ENCODE data around the gene ACACA.

DNA sequence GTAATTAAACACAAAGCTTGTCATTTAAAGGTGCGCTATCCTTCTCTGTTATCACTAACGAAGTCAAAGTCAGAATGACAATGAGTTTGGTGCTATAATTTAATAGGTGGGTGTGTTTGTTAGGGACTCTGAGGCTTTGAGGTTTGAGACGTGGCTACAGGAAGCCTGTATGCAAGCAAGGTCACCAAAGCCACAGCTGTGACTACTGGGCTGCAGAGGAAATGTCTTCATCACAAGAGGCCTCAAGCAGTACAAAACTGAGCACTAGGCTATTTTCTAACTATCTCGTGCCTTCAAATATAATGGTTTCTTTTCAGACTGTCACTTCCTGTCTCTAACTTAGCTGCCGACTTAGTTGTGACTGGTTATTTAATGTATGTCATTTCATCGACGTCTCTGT is 316.7 kb downstream of the ACACA start:
- TF ChIP-seq POLR2AphosphoS5 (IDR thresholded peaks at IDR 0.05; ENCODE audit: low read depth) = no peak
- TF ChIP-seq CTCF (conservative IDR thresholded peaks at IDR 0.05; ENCODE audit: low read depth in 2 of 2) = no peak
- TF ChIP-seq, protein P1, sequence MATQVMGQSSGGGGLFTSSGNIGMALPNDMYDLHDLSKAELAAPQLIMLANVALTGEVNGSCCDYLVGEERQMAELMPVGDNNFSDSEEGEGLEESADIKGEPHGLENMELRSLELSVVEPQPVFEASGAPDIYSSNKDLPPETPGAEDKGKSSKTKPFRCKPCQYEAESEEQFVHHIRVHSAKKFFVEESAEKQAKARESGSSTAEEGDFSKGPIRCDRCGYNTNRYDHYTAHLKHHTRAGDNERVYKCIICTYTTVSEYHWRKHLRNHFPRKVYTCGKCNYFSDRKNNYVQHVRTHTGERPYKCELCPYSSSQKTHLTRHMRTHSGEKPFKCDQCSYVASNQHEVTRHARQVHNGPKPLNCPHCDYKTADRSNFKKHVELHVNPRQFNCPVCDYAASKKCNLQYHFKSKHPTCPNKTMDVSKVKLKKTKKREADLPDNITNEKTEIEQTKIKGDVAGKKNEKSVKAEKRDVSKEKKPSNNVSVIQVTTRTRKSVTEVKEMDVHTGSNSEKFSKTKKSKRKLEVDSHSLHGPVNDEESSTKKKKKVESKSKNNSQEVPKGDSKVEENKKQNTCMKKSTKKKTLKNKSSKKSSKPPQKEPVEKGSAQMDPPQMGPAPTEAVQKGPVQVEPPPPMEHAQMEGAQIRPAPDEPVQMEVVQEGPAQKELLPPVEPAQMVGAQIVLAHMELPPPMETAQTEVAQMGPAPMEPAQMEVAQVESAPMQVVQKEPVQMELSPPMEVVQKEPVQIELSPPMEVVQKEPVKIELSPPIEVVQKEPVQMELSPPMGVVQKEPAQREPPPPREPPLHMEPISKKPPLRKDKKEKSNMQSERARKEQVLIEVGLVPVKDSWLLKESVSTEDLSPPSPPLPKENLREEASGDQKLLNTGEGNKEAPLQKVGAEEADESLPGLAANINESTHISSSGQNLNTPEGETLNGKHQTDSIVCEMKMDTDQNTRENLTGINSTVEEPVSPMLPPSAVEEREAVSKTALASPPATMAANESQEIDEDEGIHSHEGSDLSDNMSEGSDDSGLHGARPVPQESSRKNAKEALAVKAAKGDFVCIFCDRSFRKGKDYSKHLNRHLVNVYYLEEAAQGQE (IDR thresholded peaks at IDR 0.05; ENCODE audit: unreplicated experiment) = no peak
- TF ChIP-seq NANOG (IDR thresholded peaks at IDR 0.05; ENCODE audit: borderline replicate concordance) = no peak
- TF ChIP-seq EZH2phosphoT487 (IDR thresholded peaks at IDR 0.05; ENCODE audit: unreplicated experiment) = no peak
- TF ChIP-seq JUNB (IDR thresholded peaks at IDR 0.05; ENCODE audit: unreplicated experiment) = no peak
- TF ChIP-seq CREB1 (CRISPR knock-in tag; IDR thresholded peaks at IDR 0.05; ENCODE audit: low read depth) = no peak
- TF ChIP-seq ETS1 (IDR thresholded peaks at IDR 0.05) = no peak

All from GM23338 (cell line).